HTR-8/SVneo (cell line): ENCODE results near the gene KIF3A.

Experiments used
- DNase-seq: peaks from one replicate; pipeline ENCODE4 v3.0.0; 2011; ENCODE audit warnings: low spot score, mixed read lengths; ENCODE audit not compliant: insufficient read length
- FAIRE-seq: peaks from 2 replicates; lab custom pipeline; 2011; peaks lifted over from hg19 to GRCh38; lab: Jason Lieb, UNC

KIF3A gene

GRCh38 chr5:132736853-132737833 is at the start of gene KIF3A:
Gene KIF3A (minus strand): TSS chr5:132737546. CDS start chr5:132737419, 127 bp downstream.
- FAIRE-seq, result peak; percentile 85
- DNase-seq, result peak; percentile 100

- FAIRE-seq, result no peak
- no peak for DNase-seq
Observed at GRCh38 chr5:132787076-132787475, 49.7 kb upstream of the KIF3A start.

GRCh38 chr5:132785864-132786263 is 48.5 kb upstream of the KIF3A start:
- DNase-seq (no peak), FAIRE-seq (no peak)

- FAIRE-seq, result no peak
- DNase-seq, result no peak
Observed at GRCh38 chr5:132785365-132785764, 48.0 kb upstream of the KIF3A start.

- peak; percentile 50 for DNase-seq
- peak; percentile 31 for FAIRE-seq
Observed at GRCh38 chr5:132782101-132782500, 44.8 kb upstream of the KIF3A start.

- FAIRE-seq, result no peak
- no peak for DNase-seq
Observed at GRCh38 chr5:132781029-132781428, 43.7 kb upstream of the KIF3A start.

- DNase-seq (no peak), FAIRE-seq (no peak)
Observed at GRCh38 chr5:132780577-132780976, 43.2 kb upstream of the KIF3A start.

GRCh38 chr5:132779961-132780360 is 42.6 kb upstream of the KIF3A start:
- FAIRE-seq (no peak), DNase-seq (no peak)

- no peak for DNase-seq
- FAIRE-seq, result no peak
Observed at GRCh38 chr5:132778856-132779255, 41.5 kb upstream of the KIF3A start.

GRCh38 chr5:132778129-132778528 is 40.8 kb upstream of the KIF3A start:
- FAIRE-seq, result no peak
- DNase-seq, result no peak

GRCh38 chr5:132777209-132778069 is 40.1 kb upstream of the KIF3A start, which contains the start of gene SEPTIN8:
Gene SEPTIN8 (minus strand): TSS chr5:132777239. CDS start chr5:132777137, 102 bp downstream.
- FAIRE-seq (peak; percentile 23), DNase-seq (no peak)

- FAIRE-seq (no peak), DNase-seq (no peak)
Observed at GRCh38 chr5:132776938-132777208, 39.5 kb upstream of the KIF3A start.

- FAIRE-seq (no peak), DNase-seq (no peak)
Observed at GRCh38 chr5:132776131-132776937, 39.0 kb upstream of the KIF3A start.

GRCh38 chr5:132775476-132775961 is 38.2 kb upstream of the KIF3A start:
- FAIRE-seq, result peak; percentile 51
- no peak for DNase-seq

GRCh38 chr5:132774896-132775295 is 37.5 kb upstream of the KIF3A start:
- no peak for DNase-seq
- no peak for FAIRE-seq

- FAIRE-seq (no peak), DNase-seq (no peak)
Observed at GRCh38 chr5:132774406-132774805, 37.1 kb upstream of the KIF3A start.

GRCh38 chr5:132773601-132774355 is 36.4 kb upstream of the KIF3A start:
- FAIRE-seq (no peak), DNase-seq (no peak)

GRCh38 chr5:132773114-132773513 is 35.8 kb upstream of the KIF3A start:
- DNase-seq (no peak), FAIRE-seq (no peak)
